KMS-11 (cell line): ENCODE measurements around the gene INTS15.

ENCODE experiments used
- H2AFZ ChIP-seq: fragments of 200-600 bp; sonication (generic); 2 replicates; pipeline ENCODE4 v1.6.1; 2016; ENCODE audit warnings: antibody characterized with exemption, mixed run types, low read depth
- H3K27ac ChIP-seq: fragments of 200-600 bp; sonication (generic); 2 replicates; pipeline ENCODE4 v1.6.1; 2016; ENCODE audit warnings: mild to moderate bottlenecking, mixed run types
- H3K27me3 ChIP-seq: fragments of 200-600 bp; sonication (generic); 2 replicates; pipeline ENCODE4 v1.6.1; 2017; ENCODE audit warnings: mild to moderate bottlenecking, low read depth, mixed run types, moderate library complexity; ENCODE audit not compliant: insufficient read depth
- H3K36me3 ChIP-seq: fragments of 200-600 bp; sonication (generic); 2 replicates; pipeline ENCODE4 v1.6.1; 2017; ENCODE audit warnings: mild to moderate bottlenecking, mixed run types; ENCODE audit not compliant: insufficient read depth
- H3K4me1 ChIP-seq: fragments of 200-600 bp; sonication (generic); 2 replicates; pipeline ENCODE4 v1.6.1; 2016; ENCODE audit warnings: mild to moderate bottlenecking, low read depth, mixed run types; ENCODE audit not compliant: poor library complexity, severe bottlenecking
- H3K4me2 ChIP-seq: fragments of 200-600 bp; sonication (generic); 2 replicates; pipeline ENCODE4 v1.7.0; 2016; ENCODE audit warnings: mild to moderate bottlenecking, mixed run types
- H3K4me3 ChIP-seq: fragments of 200-600 bp; sonication (generic); IDR thresholded peaks from 2 replicates; pipeline ENCODE4 v1.6.1; 2017; ENCODE audit warnings: low read depth, low read length, mixed read lengths; ENCODE audit not compliant: insufficient read depth
- H3K79me2 ChIP-seq: fragments of 200-600 bp; sonication (generic); 2 replicates; pipeline ENCODE4 v1.6.1; 2016; ENCODE audit warnings: low read depth, mixed run types; ENCODE audit not compliant: insufficient read depth
- H3K9ac ChIP-seq: fragments of 200-600 bp; sonication (generic); 2 replicates; pipeline ENCODE4 v1.6.1; 2016; ENCODE audit warnings: mild to moderate bottlenecking, mixed run types
- H4K20me1 ChIP-seq: fragments of 200-600 bp; sonication (generic); 2 replicates; pipeline ENCODE4 v1.6.1; 2016; ENCODE audit warnings: mild to moderate bottlenecking, mixed run types; ENCODE audit not compliant: insufficient read depth
- TF ChIP-seq, protein P1 (sequence below): fragments of 200-600 bp; sonication (generic); conservative IDR thresholded peaks from 2 replicates; pipeline ENCODE4 v1.6.1; 2017; ENCODE audit warnings: low read depth, mild to moderate bottlenecking, antibody characterized with exemption, low read length, moderate library complexity, mixed read lengths

Gene INTS15

DNA sequence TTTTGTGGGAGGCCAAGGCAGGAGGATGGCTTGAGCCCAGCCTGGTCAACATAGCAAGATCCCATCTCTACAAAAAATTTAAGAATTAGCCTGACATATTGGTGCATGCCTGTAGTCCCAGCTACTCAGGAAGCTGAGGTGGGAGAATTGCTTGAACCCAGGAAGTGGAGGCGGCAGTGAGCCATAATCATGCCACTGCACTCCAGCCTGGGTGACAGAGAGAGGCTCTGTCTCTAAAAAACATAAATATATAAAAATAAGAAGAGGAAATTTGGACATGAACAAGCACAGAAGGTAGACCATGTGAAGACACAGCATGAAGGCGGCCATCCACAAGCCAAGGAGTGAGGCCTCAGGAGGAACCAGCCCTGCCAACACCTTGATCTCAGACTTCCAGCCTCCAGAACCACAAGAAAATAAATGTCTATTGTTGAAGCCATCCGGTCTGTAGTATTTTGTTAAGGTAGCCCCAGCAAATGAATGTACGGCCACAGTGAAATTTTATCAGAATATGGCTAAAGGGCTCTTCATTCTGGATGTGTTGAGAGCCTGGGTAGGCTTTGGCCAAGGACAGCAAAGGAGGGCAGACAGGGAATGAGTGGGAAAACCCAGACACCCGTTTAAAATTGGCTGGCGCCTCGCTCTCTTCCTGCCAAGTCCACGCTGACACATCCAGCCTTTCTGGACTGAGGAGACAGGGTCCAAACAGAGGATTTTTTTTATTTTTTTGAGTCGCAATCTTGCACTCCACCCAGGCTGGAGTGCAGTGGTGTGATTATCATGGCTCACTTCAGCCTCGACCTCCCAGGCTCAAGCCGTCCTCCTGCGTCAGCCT lies 25.7 kb upstream of the INTS15 start:
- TF ChIP-seq, protein P1, sequence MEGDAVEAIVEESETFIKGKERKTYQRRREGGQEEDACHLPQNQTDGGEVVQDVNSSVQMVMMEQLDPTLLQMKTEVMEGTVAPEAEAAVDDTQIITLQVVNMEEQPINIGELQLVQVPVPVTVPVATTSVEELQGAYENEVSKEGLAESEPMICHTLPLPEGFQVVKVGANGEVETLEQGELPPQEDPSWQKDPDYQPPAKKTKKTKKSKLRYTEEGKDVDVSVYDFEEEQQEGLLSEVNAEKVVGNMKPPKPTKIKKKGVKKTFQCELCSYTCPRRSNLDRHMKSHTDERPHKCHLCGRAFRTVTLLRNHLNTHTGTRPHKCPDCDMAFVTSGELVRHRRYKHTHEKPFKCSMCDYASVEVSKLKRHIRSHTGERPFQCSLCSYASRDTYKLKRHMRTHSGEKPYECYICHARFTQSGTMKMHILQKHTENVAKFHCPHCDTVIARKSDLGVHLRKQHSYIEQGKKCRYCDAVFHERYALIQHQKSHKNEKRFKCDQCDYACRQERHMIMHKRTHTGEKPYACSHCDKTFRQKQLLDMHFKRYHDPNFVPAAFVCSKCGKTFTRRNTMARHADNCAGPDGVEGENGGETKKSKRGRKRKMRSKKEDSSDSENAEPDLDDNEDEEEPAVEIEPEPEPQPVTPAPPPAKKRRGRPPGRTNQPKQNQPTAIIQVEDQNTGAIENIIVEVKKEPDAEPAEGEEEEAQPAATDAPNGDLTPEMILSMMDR, result no peak
- Histone ChIP-seq H3K79me2 (no peaks in the 10 kb centered on the region), H4K20me1 (no peaks in the 10 kb centered on the region), H2AFZ (no peak overlapping the region), H3K4me2 (no peak overlapping the region), H3K9ac (no peak overlapping the region), H3K27ac (no peak overlapping the region), H3K27me3 (no peaks in the 10 kb centered on the region), H3K4me3 (no peak overlapping the region), H3K36me3 (no peaks in the 10 kb centered on the region), H3K4me1 (no peaks in the 10 kb centered on the region)

DNA sequence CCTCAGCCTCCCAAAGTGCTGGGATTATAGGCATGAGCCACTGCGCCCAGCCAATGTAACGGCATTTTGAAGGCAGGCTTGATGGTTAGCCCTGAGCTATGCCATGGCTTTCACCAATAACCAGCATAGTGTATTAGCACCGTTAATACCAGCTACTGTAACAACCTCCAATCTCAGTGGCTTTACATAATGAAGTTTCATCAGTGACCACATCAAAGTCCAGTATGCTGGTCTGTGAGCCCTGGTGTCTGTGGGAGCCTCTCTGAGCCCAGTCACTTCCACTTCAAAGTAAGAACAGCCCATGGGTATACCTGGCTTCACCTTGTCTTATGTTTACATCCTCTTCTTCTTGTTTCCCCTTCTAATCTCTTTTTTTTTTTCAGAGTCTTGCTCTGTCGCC lies 24.2 kb upstream of the INTS15 start:
- TF ChIP-seq, protein P1, result no peak
- H3K27ac ChIP-seq, result no peak overlapping the region
- H3K9ac ChIP-seq, result no peak overlapping the region
- no peak overlapping the region; the same call in 1 of the 2 replicates for H2AFZ ChIP-seq
- H3K79me2 ChIP-seq, result no peaks in the 10 kb centered on the region
- H3K36me3 ChIP-seq, result no peaks in the 10 kb centered on the region
- no peak overlapping the region for H3K4me2 ChIP-seq
- no peak overlapping the region for H3K4me3 ChIP-seq
- H4K20me1 ChIP-seq, result no peaks in the 10 kb centered on the region
- H3K27me3 ChIP-seq, result no peaks in the 10 kb centered on the region
- no peaks in the 10 kb centered on the region for H3K4me1 ChIP-seq

DNA sequence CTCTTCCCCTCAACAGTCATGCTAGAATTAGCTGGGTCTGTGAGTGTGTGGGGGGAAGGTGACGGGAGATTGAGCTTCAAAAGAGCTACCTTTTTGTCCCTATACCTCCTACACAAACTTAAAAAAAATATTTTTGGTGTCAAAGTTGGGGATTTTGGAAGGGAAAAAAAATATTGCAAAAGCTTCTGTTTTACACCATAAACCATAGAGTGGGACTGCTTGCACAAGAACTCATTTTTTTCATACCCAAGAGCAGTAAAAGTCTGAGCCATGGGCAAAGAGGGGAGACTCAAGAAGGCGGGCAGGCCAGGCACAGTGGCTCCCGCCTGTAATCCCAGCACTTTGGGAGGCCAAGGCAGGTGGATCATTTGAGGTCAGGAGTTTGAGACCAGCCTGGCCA lies 21.9 kb upstream of the INTS15 start:
- H3K79me2 ChIP-seq, result no peaks in the 10 kb centered on the region
- no peak overlapping the region for H3K27ac ChIP-seq
- TF ChIP-seq, protein P1, result no peak
- H3K9ac ChIP-seq, result no peak overlapping the region
- no peak overlapping the region for H3K4me2 ChIP-seq
- no peaks in the 10 kb centered on the region for H3K36me3 ChIP-seq
- H3K27me3 ChIP-seq, result no peaks in the 10 kb centered on the region
- no peaks in the 10 kb centered on the region for H3K4me1 ChIP-seq
- H4K20me1 ChIP-seq, result no peaks in the 10 kb centered on the region
- no peak overlapping the region for H3K4me3 ChIP-seq
- H2AFZ ChIP-seq, result no peak overlapping the region

DNA sequence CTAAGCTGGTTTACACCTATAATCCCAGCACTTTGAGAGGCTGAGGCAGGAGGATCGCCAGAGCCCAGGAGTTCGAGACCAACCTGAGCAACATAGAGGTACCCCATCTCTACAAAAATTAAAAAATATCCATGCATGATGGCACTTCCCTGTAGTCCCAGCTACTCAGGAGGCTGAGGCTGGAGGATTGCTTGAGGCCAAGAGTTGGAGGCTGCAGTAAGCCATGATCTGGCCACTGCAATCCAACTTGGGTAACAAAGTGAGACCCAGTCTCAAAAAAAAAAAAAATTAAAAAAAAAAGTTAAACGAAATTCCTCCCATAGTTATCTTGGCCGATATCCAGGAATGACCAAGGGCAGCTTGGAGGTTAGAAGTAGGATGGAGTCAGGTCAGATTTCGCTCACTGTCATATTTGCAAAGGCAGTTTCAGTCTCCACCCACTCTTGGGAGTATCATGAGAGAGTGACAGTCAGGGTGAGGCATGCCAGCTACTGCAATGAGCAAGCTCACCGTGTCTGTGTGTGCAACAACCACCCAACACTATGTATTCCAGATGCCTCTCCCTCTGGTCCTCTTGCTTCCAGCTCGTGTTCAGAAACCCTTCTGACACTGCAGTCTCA lies 18.6 kb upstream of the INTS15 start:
- Histone ChIP-seq H3K4me2 (no peak overlapping the region), H2AFZ (no peak overlapping the region), H3K36me3 (no peaks in the 10 kb centered on the region), H3K27me3 (no peaks in the 10 kb centered on the region), H3K79me2 (no peaks in the 10 kb centered on the region), H3K4me1 (no peaks in the 10 kb centered on the region), H3K27ac (no peak overlapping the region), H4K20me1 (no peaks in the 10 kb centered on the region), H3K9ac (no peak overlapping the region), H3K4me3 (no peak overlapping the region)
- TF ChIP-seq, protein P1, result no peak
